Stimulated activated CD4-positive, alpha-beta T cell treated with anti-CD3 and anti-CD28 coated beads, Interleukin-4, amount 100 ng/mL, for 4 hours (primary cell): ENCODE results near the gene CPNE9.
"Not testable (repeated sequence)": the region's sequence is repeated elsewhere in the genome, so short reads cannot be mapped to it uniquely, and the experiment has no call there.

Source experiments
- DNase-seq, 2 experiments: peaks; one replicate each; pipeline ENCODE4 v3.0.0-alpha.2; 2020

Gene CPNE9

DNA sequence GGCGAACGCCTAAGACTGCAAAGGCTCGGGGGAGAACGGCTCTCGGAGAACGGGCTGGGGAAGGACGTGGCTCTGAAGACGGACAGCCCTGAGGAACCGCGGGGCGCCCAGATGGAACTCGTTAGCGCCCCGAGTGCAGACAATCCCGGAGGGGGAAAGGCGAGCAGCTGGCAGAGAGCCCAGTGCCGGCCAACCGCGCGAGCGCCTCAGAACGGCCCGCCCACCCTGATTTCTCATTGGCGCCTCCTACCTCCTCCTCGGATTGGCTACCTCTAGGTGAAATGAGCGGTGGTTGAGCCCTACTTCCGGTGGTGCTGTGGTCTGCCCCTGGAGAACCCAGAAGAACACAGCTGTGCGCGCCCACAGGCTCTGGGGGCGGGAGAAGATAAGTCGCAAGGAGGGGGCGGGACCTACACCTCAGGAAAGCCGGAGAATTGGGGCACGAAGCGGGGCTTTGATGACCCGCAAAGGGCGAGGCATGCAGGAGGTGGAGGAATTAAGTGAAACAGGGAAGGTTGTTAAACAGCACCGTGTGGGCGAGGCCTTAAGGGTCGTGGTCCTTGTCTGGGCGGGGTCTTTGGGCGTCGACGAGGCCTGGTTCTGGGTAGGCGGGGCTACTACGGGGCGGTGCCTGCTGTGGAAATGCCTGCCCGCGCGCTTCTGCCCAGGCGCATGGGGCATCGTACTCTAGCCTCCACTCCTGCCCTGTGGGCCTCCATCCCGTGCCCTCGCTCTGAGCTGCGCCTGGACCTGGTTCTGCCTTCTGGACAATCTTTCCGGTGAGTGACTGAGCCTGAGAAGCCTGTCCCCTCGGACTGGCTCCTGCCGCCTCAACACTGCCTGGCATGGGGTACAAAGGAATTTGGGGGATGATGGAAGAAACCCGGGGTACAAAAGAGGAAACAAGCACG is 46.3 kb downstream of the CPNE9 start, which contains the start of gene OGG1:
Gene OGG1, plus strand, starts transcription at position 308 of the 911 bp plus-strand sequence. Its CDS starts 335 bp downstream, at position 643.
- DNase-seq = peak; percentile 89 to 97

DNA sequence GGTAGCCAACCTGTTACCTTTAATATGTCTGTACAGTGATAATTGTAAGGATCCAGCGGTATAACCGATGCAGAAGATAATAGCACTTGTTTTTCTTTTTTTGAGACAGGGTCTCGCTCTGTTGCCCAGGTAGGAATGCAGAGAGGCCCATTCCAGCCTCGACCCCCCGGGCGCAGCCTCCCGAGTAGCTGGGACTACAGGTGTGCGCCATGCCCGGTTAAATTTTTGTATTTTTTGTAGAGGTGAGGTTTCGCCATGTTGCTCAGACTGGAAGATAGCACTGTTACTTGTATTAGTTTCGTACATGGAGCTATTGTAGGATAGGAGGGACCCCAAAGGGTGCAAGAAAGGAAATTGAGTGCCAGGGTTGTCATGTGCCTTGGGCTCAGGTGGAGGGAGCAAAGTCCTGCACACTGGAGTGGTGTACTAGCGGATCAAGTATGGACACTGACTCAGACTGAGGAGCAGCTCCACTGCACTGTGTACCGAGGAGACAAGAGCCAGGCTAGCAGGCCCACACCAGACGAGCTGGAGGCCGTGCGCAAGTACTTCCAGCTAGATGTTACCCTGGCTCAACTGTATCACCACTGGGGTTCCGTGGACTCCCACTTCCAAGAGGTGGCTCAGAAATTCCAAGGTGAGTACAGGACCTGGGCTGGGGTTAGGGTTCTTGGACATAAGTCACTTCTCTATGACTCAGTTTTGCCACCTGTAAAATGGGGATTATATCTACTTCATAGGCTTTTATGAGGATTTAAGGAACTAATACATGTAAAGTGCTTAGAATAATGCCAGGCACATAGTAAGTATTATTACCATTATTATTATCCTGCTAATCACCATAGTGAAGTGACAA is 47.2 kb downstream of the CPNE9 start:
- no peak for DNase-seq

DNA sequence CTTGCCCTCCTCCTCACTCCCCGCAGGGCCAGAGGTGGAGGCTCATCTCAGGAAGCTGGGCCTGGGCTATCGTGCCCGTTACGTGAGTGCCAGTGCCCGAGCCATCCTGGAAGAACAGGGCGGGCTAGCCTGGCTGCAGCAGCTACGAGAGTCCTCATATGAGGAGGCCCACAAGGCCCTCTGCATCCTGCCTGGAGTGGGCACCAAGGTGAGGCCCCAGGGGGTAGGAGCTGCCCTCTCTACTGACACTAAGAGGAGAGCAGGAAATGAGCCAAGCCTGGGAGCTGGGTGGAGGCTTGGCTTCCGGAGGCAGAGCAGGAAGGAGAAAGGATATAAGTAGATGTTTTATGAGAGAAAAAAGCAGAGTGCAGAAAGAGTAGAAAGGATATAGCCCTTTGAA is 51.0 kb downstream of the CPNE9 start:
- no peak for DNase-seq

DNA sequence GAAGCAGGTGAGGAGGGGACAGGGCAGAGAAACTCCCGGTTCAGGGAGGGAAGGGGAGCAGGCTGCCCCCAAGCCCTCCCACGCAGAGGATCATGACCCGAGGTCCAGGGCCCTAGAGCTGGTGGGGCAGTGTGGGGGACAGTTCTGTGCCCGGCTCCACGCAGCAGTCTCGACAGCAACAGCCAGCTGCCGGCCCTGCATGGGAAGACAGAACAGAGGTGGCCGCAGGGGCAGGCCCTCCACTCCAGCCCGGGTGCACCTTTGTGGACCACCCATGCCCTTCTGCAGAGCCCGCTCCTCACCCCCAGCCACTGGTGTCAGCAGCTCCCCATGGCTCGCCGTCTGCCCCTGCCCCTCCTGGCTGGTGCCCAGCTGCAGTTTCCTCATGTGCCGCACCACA is 53.8 kb downstream of the CPNE9 start:
- DNase-seq = no peak

DNA sequence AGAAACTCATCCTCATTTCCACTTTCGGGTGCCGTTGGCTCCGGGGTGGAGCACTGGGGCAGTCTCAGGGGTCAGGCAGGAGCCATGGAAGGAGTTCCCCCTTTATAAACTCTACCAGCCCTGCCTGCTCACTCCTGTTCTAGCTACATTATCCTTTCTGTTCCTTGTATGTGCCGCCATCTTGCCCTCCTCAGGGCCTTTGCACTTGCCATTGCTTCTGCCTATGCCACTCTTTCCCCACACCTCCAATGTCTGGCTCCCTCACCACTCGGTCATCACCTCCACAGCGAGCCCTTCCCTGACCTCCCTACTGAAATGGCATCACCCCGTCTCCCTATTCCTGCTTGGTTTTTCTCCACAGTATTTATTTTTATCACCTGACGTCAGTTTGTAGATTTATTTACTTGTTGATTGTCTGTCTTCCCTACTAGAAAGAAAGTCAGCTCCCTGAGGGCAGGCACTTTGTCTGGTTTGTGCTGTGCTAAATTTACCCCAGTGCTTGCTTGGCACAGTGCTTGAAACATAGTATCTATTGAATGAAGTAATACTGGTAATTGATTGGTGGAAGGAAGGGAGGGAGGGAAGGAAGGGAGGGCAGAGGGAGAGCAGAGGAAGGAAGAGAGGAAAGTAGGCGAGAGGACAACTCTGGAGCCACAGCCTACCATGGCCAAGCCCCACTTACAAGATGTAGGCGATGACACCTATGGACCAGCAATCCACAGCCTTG is 57.3 kb downstream of the CPNE9 start:
- DNase-seq = no peak

GRCh38 chr3:9761919-9762318 is 58.3 kb downstream of the CPNE9 start:
- no peak for DNase-seq

GRCh38 chr3:9762871-9763270 is 59.2 kb downstream of the CPNE9 start:
- DNase-seq = no peak

- no peak for DNase-seq
Measured at GRCh38 chr3:9765865-9766264, 62.2 kb downstream of the CPNE9 start.

DNA sequence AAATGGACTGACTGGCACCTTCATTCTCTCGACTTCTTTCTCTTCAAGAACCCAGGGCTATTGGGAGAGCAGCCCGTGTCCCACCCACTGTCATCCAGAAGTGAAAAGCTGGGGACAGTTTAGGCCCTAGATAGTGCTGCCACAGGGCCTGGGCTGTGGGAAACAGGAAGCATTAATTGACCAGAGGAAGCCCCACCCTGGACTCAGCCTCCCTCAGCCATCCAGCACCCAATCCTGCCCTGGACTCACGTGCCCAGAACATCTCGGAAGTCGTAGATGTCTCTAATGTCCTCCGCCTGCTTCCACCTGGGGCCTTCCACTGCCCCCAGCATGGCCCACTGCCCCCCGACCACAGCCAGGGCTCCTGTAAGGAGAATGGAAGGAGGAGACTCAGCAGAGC is 63.8 kb downstream of the CPNE9 start:
- DNase-seq = no peak

- no peak for DNase-seq
Measured at GRCh38 chr3:9768141-9768775, 64.6 kb downstream of the CPNE9 start.

- no peak for DNase-seq
Measured at GRCh38 chr3:9769012-9769411, 65.4 kb downstream of the CPNE9 start.

- peak; percentile 54 to 67 for DNase-seq
Measured at GRCh38 chr3:9769426-9770275, 66.0 kb downstream of the CPNE9 start, which contains the start of gene CAMK1. TSS of gene CAMK1 (minus strand) at chr3:9769947. CDS start at chr3:9767749, 2,198 bp downstream.

- DNase-seq = no peak
Measured at GRCh38 chr3:9770276-9770812, 66.7 kb downstream of the CPNE9 start.

GRCh38 chr3:9771007-9771406 is 67.4 kb downstream of the CPNE9 start:
- DNase-seq = not testable (repeated sequence)

DNA sequence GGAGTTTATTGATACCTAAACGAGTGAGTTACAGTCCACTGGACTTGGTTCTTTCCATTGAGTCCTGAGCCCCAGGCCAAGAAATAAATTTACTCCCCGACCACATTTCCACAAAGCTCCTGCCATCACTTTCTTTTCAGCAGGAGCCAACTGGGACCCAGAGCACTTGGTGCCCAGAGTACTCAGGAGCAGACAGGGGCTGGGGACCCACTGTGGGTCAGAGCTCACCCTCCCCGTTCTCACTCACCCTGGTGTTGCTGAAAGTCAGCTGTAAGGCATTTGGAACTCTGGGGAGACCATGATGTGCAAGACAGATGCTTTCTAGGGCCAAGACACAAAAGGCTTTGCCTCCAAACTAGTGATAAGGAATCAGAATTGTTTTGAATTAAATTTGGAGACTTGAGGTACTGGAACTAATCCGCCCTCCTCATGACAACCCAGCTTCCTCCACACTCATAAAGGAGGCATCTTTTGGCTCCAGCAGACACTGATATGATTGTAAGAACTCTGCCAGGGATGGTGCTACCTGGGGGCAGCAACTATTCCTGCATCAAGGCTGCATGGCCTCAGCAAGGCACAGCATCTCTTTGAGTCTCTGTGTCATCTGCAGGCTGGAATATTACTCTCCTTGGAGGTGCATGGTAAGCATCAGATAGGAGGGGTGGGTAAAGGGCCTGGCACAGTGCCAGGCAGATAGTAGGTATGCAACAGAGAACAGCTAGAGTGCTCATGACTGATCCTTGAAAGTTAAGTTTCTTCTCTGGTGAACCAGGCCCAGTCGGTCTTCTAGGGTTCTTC is 73.5 kb downstream of the CPNE9 start:
- no peak for DNase-seq

- DNase-seq = no peak
Measured at GRCh38 chr3:9777694-9778021, 74.0 kb downstream of the CPNE9 start.

GRCh38 chr3:9778143-9779074 is 74.8 kb downstream of the CPNE9 start:
- peak; percentile 50 to 77 for DNase-seq

- DNase-seq = no peak
Measured at GRCh38 chr3:9779075-9779593, 75.5 kb downstream of the CPNE9 start.
